IMR-90 (cell line): ENCODE data around the gene F5. TPM values are rescaled to one million over a fixed set of nuclear protein-coding genes. Genes with fewer than 3 reads are reported as not detected.

Source experiments
- ATAC-seq: fragments of 200-7000 bp; cut with Tn5 transposase; 2 replicates; pipeline ENCODE4 v1.9.1; 2020; ENCODE audit warnings: low read depth, mild to moderate bottlenecking, moderate library complexity
- BruUV-seq: library from RNA; stranded (reverse); fragments of 400-500 nt; replicated peaks from 2 replicates; lab custom pipeline; 2021; lab: Mats Ljungman, UMichigan
- CTCF ChIA-PET: fragments of 300-600 bp; formaldehyde crosslinking; extraction: SDS; loops from one replicate; lab custom pipeline; 2021; ENCODE audit warnings: antibody characterized with exemption; lab: Yijun Ruan, JAX
- POLR2A ChIA-PET: fragments of 300-600 bp; sonication (Branson Sonifier 250); formaldehyde crosslinking; loops from one replicate; lab custom pipeline; 2022; ENCODE audit warnings: antibody characterized with exemption; ENCODE audit not compliant: unreplicated experiment; lab: Charles Lee
- DNase-seq: peaks from one replicate; pipeline ENCODE4 v3.0.0; 2013
- H2AFZ ChIP-seq: replicated peaks from 2 replicates; pipeline ENCODE3; 2013; ENCODE audit warnings: low read length, mild to moderate bottlenecking; ENCODE audit not compliant: poor library complexity
- H2AK5ac ChIP-seq: 2 replicates; pipeline ENCODE4 v1.6.1; 2013; ENCODE audit warnings: low read depth, low read length, inconsistent platforms
- H2AK9ac ChIP-seq: replicated peaks from 2 replicates; pipeline ENCODE3; 2013; ENCODE audit warnings: mild to moderate bottlenecking, low read depth, low read length, moderate library complexity; ENCODE audit not compliant: poor library complexity
- H2BK120ac ChIP-seq: 2 replicates; pipeline ENCODE4 v1.6.1; 2013; ENCODE audit warnings: low read depth, low read length, inconsistent platforms
- H2BK15ac ChIP-seq: 3 replicates; pipeline ENCODE4 v1.6.1; 2013; ENCODE audit warnings: low read depth, low read length, inconsistent platforms
- H2BK20ac ChIP-seq: 2 replicates; pipeline ENCODE4 v1.6.1; 2013; ENCODE audit warnings: low read depth, mild to moderate bottlenecking, inconsistent platforms, low read length, moderate library complexity
- H2BK5ac ChIP-seq: 2 replicates; pipeline ENCODE4 v1.6.1; 2013; ENCODE audit warnings: mild to moderate bottlenecking, low read depth, low read length, inconsistent platforms; ENCODE audit not compliant: poor library complexity, severe bottlenecking
- H3K14ac ChIP-seq: replicated peaks from 2 replicates; pipeline ENCODE4 v1.6.1; 2013; ENCODE audit warnings: low read depth, low read length, inconsistent platforms
- H3K18ac ChIP-seq: 2 replicates; pipeline ENCODE4 v1.6.1; 2013; ENCODE audit warnings: low read depth, low read length, control low read depth
- H3K23ac ChIP-seq: 2 replicates; pipeline ENCODE4 v1.6.1; 2013; ENCODE audit warnings: low read depth, low read length, inconsistent platforms
- H3K27ac ChIP-seq: 2 replicates; pipeline ENCODE4 v1.5.1; 2013; ENCODE audit warnings: mild to moderate bottlenecking, control low read depth, low read length; ENCODE audit not compliant: insufficient read depth
- H3K27me3 ChIP-seq: 2 replicates; pipeline ENCODE4 v1.6.1; 2013; ENCODE audit warnings: low read length; ENCODE audit not compliant: control insufficient read depth, insufficient read depth
- H3K36me3 ChIP-seq: 2 replicates; pipeline ENCODE4 v1.6.1; 2013; ENCODE audit warnings: low read length, mixed read lengths; ENCODE audit not compliant: control insufficient read depth, insufficient read depth
- H3K4ac ChIP-seq: 2 replicates; pipeline ENCODE4 v1.6.1; 2013; ENCODE audit warnings: low read depth, low read length, inconsistent platforms
- H3K4me1 ChIP-seq: 2 replicates; pipeline ENCODE4 v1.6.1; 2013; ENCODE audit warnings: low read length, mixed read lengths; ENCODE audit not compliant: control insufficient read depth, insufficient read depth
- H3K4me2 ChIP-seq: 2 replicates; pipeline ENCODE4 v1.6.1; 2013; ENCODE audit warnings: low read depth, mild to moderate bottlenecking, control low read depth, low read length, moderate library complexity
- H3K4me3 ChIP-seq: 2 replicates; pipeline ENCODE4 v1.5.1; 2013; ENCODE audit warnings: low read depth, mild to moderate bottlenecking, control low read depth, low read length, moderate library complexity; ENCODE audit not compliant: insufficient read depth
- H3K56ac ChIP-seq: 2 replicates; pipeline ENCODE4 v1.6.1; 2013; ENCODE audit warnings: low read length, inconsistent platforms; ENCODE audit not compliant: insufficient read depth; ENCODE audit errors: extremely low read depth
- H3K79me1 ChIP-seq, 2 experiments: 2 replicates each; pipeline ENCODE4 v1.6.1; 2013; ENCODE audit warnings: low read length in 2 of 2, inconsistent platforms in 1 of 2, low read depth in 1 of 2
- H3K9ac ChIP-seq: 2 replicates; pipeline ENCODE4 v1.6.1; 2013; ENCODE audit warnings: low read depth, low read length, control low read depth
- H3K9me1 ChIP-seq: 2 replicates; pipeline ENCODE4 v1.6.1; 2013; ENCODE audit warnings: low read length, inconsistent platforms; ENCODE audit not compliant: insufficient read depth
- H3K9me3 ChIP-seq: 2 replicates; pipeline ENCODE4 v1.6.1; 2013; ENCODE audit warnings: low read length; ENCODE audit not compliant: control insufficient read depth, insufficient read depth
- H4K20me1 ChIP-seq: 2 replicates; pipeline ENCODE4 v1.6.1; 2013; ENCODE audit warnings: low read length, inconsistent platforms; ENCODE audit not compliant: insufficient read depth
- H4K5ac ChIP-seq: 2 replicates; pipeline ENCODE4 v1.6.1; 2013; ENCODE audit warnings: mild to moderate bottlenecking, low read depth, low read length, control low read depth
- H4K8ac ChIP-seq, 2 experiments: 2 replicates each; pipeline ENCODE4 v1.6.1; 2013; ENCODE audit warnings: low read depth in 2 of 2, low read length in 2 of 2, control low read depth in 1 of 2, inconsistent platforms in 1 of 2
- H4K91ac ChIP-seq: 2 replicates; pipeline ENCODE4 v1.6.1; 2013; ENCODE audit warnings: low read depth, low read length, inconsistent platforms; ENCODE audit not compliant: insufficient read depth
- CEBPB ChIP-seq: IDR thresholded peaks from 2 replicates; pipeline ENCODE4 v1.6.1; 2012; ENCODE audit warnings: low read depth, low read length, improper control_type of control experiment
- MAFK ChIP-seq: IDR thresholded peaks from 2 replicates; pipeline ENCODE4 v1.6.1; 2012; ENCODE audit warnings: low read depth, low read length, improper control_type of control experiment
- SMC3 ChIP-seq: fragments of 150-350 bp; IDR thresholded peaks from 2 replicates; pipeline ENCODE4 v1.6.1; 2016; ENCODE audit warnings: low read depth, mild to moderate bottlenecking, antibody characterized with exemption, low read length, moderate library complexity
- WGBS, 2 experiments: methylation state at CpG; one replicate each; pipeline versions ENCODE4 v1.1.5 to v1.1.7; 2013; ENCODE audit warnings: missing lambda C conversion rate in 2 of 2; ENCODE audit not compliant: insufficient read length in 1 of 2; ENCODE audit errors: extremely low coverage in 2 of 2; 5-methylcytosine and 5-hydroxymethylcytosine counted together
- dilution Hi-C: fragments of 300-500 bp; cut with HindIII; formaldehyde crosslinking; loops from one replicate; pipeline ENCODE4 v1.14.3; 2018; ENCODE audit warnings: low sequenced_read_pairs; ENCODE audit not compliant: unreplicated experiment
- in situ Hi-C: fragments of 300-500 bp; cut with MboI; formaldehyde crosslinking; loops from 3 replicates; pipeline ENCODE4 v1.14.3; 2019; ENCODE audit warnings: low sequenced_read_pairs, inconsistent platforms, mixed read lengths
- intact Hi-C: fragments of 100-400 bp; cut with micrococcal nuclease; formaldehyde crosslinking; loops from 2 replicates; pipeline ENCODE4 v1.10.0; 2022
- polyA plus RNA-seq, 3 experiments: library from polyadenylated mRNA; depleted of rRNA; stranded (reverse); fragments of >200 nt; gene quantifications; 2 replicates each; pipeline ENCODE4 v1.2.3, GENCODE V29; 2012; ENCODE audit warnings: low replicate concordance in 1 of 3
- total RNA-seq: library from RNA; depleted of rRNA; stranded (reverse); fragments of >200 nt; gene quantifications from 2 replicates; pipeline ENCODE4 v1.2.3, GENCODE V29; 2012
- TF ChIP-seq, protein P1 (sequence below): conservative IDR thresholded peaks from 2 replicates; pipeline ENCODE4 v1.5.1; 2012; ENCODE audit warnings: mild to moderate bottlenecking, low read depth, low read length, improper control_type of control experiment

Gene F5
- total and polyA plus RNA-seq, 2 of the 4 experiments (the other 2 are of a cell fraction) = not detected

DNA sequence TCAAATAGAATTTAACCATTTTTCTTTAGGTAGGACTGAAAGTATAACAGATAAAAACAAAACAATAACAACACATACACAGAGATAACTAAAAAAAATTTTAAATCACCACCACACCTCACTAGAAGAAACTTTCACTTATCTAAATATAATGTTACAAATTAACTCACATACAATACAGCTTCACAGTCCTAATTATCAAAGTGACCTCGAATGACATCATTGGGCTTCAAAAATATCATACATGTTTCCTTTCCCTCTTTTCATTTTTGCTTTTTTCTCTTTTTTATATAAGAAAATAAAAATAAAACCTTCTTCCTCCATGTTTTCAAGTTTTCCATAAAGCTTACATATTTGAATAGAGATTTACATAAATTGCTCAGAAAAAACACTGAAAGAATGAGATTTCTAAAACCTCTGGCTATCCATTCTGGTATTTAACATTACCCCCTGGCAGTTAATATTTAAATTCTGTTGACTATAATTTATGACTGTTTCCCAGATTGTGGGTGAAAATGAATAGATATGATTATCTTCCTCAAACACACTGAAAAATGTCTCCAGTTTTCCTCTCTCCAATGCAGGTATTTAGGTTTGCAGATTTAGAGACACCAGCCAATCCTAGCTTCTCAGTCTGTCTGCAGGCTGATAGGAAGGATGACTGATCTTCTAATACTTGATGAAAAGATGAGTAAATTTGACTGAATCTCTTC, 60.0 kb downstream of the F5 start:
- Histone ChIP-seq H2BK20ac (no peak overlapping the region), H3K79me1 (no peaks in the 10 kb centered on the region), H3K4me1 (no peaks in the 10 kb centered on the region), H4K8ac (no peak overlapping the region), H3K9me3 (no peaks in the 10 kb centered on the region), H2AFZ (no peak overlapping the region), H2AK9ac (no peak overlapping the region), H3K56ac (no peak overlapping the region), H3K27me3 (peaks cover 3% of the 10 kb centered on the region; the same call in 1 of the 2 replicates), H3K9me1 (no peaks in the 10 kb centered on the region), H3K4me3 (no peak overlapping the region), H4K5ac (no peak overlapping the region), H3K27ac (no peak overlapping the region), H3K4ac (no peak overlapping the region), H3K18ac (no peak overlapping the region), H3K23ac (no peak overlapping the region), H2BK120ac (no peak overlapping the region), H2AK5ac (no peak overlapping the region), H2BK5ac (no peak overlapping the region), H3K36me3 (no peaks in the 10 kb centered on the region), H2BK15ac (no peak overlapping the region), H4K20me1 (no peaks in the 10 kb centered on the region), H4K91ac (no peak overlapping the region), H3K4me2 (no peak overlapping the region), H3K14ac (no peak overlapping the region), H3K9ac (no peak overlapping the region)
- no peak for DNase-seq
- in situ Hi-C loops = no loop called here
- TF ChIP-seq SMC3 (no peak), CEBPB (no peak), MAFK (no peak)
- TF ChIP-seq, protein P1, sequence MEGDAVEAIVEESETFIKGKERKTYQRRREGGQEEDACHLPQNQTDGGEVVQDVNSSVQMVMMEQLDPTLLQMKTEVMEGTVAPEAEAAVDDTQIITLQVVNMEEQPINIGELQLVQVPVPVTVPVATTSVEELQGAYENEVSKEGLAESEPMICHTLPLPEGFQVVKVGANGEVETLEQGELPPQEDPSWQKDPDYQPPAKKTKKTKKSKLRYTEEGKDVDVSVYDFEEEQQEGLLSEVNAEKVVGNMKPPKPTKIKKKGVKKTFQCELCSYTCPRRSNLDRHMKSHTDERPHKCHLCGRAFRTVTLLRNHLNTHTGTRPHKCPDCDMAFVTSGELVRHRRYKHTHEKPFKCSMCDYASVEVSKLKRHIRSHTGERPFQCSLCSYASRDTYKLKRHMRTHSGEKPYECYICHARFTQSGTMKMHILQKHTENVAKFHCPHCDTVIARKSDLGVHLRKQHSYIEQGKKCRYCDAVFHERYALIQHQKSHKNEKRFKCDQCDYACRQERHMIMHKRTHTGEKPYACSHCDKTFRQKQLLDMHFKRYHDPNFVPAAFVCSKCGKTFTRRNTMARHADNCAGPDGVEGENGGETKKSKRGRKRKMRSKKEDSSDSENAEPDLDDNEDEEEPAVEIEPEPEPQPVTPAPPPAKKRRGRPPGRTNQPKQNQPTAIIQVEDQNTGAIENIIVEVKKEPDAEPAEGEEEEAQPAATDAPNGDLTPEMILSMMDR = no peak
- ChIA-PET CTCF (no interaction called here), POLR2A (no interaction called here)
- no TSS peak for BruUV-seq
- intact Hi-C loops = no loop called here
- dilution Hi-C loops = no loop called here
- no CpG with 5 or more reads among the region's 1 CpG for WGBS, 2 experiments
- ATAC-seq = no peak
